Umbilical cord (tissue), 2 donors: ENCODE results near the gene SRP68. TPM values are rescaled to one million over a fixed set of nuclear protein-coding genes. Genes with fewer than 3 reads are reported as not detected.
A peak's percentile ranks its signal among the peaks of the same experiment; 100 is the strongest.

ENCODE experiments used
- DNase-seq: peaks from one replicate; pipeline ENCODE4 v3.0.0-alpha.2; 2015; ENCODE audit warnings: low spot score
- total RNA-seq: library from RNA; depleted of rRNA; stranded (reverse); fragments of >200 nt; gene quantifications from one replicate; pipeline ENCODE4 v1.2.3, GENCODE V29; 2014; ENCODE audit warnings: low replicate concordance; ENCODE audit not compliant: insufficient read depth

SRP68 gene
- total RNA-seq = 18.3 TPM

DNA sequence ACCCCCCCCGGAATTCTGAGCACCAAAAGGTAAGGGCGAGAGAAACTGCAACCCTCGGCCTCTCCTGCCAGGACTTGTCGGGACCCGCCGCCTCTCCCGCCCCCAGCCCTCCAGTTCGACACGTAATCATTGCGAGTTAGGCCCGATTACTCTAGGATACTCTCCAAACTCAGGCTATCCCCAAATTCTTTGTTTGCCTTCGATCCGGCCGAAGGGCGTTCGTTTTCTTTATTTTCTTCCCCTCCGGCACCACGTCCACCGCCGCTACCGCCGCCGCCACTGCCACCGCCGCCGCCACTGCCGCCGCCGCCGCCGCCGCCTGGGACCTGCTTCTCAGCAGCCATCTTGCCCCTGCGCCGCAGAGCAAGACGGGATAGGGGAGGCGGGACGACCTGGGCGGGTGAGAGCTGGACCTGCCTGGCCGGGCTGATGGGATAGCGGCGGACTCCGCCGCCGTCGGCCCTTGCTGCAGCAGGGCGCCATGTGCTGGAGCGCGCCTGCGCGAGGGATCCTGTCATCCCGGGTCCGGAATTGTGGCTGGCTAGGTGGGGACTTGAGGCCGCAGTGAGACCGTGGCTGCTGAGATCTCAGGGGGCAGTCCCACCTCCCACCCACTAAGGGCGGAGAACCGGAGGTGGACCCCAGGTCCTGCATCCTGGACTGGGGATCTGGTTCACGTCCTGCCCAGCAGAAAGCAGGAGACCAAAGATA is at the start of gene SRP68:
Gene SRP68, minus strand, starts transcription at position 370 of the 711 bp plus-strand sequence. Its CDS starts 26 bp downstream, at position 344.
- peak; percentile 96 for DNase-seq

DNA sequence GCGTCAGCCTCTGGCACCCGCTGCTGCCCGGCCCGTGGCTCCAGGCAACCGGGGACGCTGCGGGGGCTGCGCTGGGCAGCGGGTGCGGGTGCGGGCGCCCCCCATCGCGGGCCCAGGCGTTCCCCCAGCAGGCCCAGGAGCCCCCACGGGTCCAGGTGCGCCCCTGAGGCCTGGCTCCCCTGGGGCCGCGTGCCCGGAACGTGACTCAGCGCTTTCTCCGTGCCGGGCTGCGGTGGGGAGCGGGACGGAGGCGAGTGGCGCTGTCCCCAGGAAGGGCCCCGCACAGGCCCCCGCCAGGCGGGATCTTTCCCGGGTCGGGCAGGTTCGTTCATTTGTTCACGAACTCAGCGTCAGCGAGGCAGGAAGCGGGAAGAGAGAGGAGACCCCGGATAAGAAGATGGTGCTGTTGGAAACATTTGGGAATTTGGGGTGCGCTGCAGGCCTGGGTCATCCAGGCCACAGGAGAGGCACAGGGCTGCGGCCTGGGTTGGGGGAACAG is 49.7 kb upstream of the SRP68 start:
- DNase-seq = no peak

DNA sequence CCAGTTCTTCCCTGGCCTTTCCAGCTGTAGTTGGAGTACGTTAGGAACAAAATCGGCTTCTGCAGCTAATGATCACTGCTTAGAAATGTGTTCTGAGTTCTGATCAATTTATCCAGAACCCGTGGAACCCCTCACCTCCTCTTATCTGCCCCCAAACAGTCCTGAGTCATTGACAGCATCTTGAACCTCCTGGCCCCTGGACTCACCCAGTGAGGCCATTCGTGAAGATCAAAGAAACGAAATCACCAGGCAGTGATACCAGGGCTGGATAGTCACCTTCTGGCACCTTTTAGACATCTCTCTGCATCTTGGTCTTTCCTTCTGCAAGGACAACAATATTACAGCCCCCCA is 48.3 kb upstream of the SRP68 start:
- no peak for DNase-seq

DNA sequence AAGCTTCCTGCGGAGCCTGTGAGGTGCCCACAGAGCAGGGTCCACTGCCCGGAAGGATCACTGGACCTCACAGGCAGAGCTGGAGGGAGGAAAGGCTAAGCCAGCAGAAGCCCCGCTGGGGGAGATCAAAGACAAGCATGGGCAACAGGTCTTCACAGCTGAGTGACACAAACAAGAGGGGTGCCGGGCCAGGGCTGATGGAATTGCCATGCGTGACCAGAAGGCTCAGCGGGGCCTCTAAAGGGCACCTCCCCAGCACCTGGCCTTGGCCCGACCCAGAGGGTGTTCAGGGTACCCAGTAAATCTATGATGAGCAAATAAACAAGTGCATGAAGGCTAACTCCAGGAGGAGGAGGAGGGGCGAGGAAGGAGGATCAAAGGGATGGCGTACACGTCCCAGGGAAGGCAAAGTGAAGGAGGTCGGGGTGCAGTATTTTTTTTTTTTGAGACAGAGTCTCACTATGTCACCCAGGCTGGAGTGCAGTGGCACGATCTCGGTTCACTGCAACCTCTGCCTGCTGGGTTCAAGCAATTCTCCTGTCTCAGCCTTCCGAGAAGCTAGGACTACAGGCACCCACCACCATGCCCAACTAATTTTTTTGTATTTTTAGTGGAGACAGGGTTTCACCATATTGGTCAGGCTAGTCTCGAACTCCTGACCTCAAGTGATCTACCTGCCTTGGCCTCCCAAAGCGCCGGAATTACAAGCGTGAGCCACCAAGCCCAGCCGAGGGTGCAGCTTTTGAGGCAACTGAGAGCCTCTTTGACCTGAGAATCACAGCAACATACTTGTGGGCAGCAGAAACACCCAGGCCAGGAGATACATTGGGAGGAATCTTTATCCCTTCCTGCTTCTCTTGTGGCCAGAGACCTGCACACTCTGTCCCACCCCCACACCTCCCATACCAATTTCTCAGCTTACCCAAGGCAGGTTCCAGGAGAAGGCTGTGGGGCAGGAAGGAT is 47.4 kb upstream of the SRP68 start:
- no peak for DNase-seq

- DNase-seq = no peak
These were observed 42.9 kb upstream of the SRP68 start for GRCh38 chr17:76115138-76115754.

DNA sequence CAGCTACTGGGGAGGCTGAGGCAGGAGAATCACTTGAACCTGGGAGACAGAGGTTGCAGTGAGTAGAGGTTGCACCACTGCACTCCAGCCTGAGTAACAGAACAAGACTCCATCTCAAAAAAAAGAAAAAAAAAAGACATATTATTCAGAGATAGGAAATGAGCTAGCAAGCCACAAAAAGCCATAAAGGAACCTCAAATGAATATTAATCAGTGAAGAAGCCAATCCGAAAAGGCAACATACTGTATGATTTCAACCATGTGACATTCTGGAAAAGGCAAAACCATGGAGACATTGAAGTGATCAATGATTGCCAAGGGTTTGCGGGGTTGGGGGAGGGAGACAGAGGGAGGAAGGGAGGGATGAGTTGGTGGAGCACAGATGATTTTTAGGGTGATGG is 39.6 kb upstream of the SRP68 start:
- DNase-seq = no peak

GRCh38 chr17:76107509-76107908 is 35.2 kb upstream of the SRP68 start:
- no peak for DNase-seq

DNA sequence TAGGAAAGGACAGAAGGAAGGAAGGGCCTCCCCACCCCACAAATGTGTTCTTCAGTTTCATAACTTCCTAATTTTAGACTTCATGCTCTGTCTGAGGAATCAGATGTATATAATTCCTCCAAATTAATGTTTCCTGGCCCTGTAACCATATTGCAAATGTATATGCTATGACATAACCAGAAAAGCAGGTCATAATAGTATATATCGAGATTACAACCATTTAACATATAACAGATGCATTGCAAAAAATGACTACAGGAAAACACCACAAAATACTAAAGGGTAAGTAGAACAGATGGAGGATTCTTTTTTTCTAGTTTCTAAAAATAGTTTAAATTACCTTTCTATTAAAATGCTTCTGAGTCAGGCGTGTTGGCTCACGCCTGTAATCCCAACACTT is 34.4 kb upstream of the SRP68 start:
- DNase-seq = peak; percentile 34

- DNase-seq = no peak
These were observed 32.5 kb upstream of the SRP68 start for GRCh38 chr17:76104896-76105231.

GRCh38 chr17:76104140-76104895 is 32.0 kb upstream of the SRP68 start:
- no peak for DNase-seq

DNA sequence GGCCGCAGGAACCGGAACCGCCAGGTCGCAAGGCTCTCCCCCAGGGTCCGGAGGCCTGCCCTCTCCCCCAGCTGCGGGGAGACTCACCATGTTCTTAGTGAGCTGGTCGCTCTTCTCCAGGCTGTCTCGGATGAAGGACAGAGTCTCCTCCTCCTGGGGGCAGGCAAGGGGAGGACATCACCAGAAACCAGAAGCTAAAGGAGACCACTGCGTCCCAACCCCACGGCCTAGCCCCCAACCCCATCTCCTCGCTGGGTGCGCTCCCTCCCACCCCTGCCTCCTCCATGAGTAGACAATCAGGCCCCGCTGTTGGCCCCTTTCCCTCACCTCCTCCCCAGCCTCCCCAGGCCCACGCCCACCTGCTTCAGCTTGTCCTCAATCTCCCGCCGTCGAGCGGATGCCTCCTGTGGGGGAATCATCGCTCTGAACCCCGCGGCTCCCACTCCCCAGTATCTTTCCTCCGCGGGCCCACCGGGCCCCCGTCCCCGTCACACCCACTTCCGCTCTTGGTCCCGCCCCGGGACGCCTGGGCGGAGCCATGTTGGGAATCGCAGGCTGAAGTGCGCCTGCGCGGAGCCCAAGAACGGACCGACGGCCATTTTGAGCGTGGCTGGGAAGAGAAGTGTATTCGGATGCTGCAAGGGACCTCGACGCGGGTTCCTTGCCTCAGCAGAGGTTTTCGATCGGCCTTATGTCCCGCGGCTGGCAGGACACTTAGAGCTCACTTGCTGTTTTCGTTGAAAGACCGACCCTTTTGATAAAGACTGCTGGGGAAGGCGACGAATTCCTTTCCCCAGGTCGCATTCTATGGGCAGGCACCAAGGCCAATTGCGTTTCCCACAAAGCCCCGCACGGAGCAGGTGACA is 31.2 kb upstream of the SRP68 start, which contains the start of gene EXOC7:
Gene EXOC7, minus strand, starts transcription at position 514 of the 866 bp plus-strand sequence. Its CDS starts 95 bp downstream, at position 419.
- DNase-seq = peak; percentile 97

DNA sequence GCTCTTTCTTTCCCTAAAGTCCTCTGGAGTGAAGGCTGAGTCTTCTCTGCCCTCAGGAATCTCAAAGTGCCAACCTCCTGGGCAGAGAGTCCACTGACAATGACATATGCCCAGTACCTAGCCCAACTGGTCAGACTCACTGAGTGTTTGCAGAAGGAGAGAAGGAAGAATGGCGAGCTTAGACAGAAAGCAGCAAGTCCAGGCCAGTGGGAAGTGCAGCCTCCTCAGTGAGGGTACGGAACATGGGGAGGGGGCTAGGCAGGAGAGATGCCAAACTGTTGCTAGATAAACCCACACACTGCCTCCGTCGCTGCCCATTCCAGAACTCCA is 30.6 kb upstream of the SRP68 start:
- DNase-seq = no peak

- DNase-seq = no peak
These were observed 25.5 kb upstream of the SRP68 start for GRCh38 chr17:76097716-76098295.

DNA sequence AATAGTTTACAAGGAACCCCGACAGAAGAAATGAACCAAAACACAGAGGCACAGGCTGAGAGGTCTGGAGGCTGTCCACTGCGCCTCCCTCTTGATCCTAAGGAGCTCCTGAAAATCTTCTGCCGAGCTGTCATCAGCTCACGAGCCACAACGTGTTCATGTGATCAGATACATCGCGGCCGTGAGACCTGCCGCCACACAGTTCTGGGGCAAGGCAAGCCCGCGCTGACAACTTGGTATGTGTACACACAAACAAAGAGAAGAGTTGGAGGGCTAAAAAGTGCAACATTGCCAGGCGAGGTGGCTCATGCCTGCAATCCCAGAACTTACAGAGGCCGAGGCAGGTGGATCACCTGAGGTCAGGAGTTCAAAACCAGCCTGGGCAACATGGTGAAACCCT is 23.6 kb upstream of the SRP68 start:
- DNase-seq = no peak

- no peak for DNase-seq
These were observed 21.7 kb upstream of the SRP68 start for GRCh38 chr17:76094046-76094445.

DNA sequence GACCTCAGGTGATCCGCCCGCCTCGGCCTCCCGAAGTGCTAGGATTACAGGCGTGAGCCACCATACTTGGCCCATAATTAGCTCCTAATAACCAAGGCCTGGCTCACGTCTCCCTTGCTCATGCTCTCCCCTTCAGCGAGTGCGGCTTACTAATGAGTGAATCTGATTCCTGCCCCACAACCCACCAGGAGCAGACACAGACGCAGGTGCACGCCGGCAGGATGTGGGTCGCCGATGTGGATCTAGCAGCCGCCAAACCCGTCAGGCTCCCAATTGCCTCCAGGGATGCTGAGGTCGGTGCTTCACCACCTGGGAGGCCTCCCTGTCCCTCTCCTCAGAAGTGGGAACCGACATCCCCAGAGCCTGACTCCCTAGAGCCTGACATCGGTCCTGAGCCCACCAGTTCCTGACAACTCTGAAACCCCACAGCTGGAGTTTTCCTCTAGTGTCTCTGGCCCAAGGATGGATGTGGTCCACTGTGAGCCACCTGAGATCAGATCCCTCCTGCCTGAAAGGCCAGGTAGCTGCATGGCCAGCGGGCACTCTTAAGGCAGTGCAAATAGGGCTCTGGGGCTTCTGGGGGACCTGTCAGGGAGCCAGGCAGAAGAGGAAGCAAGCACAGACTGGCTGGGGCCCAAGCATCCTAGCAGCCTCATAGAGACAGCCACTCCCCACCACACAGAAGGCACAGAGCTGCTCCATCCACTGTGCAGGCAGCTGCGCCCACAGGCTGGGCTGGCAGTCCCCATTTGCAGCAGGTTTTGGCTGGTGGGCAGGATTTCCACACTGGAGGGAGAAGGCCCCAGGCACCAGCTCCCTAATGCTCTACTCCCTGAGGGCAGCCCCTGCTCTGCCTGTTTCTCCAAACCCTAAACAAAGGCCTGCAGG is 20.5 kb upstream of the SRP68 start:
- DNase-seq = no peak

GRCh38 chr17:76091526-76092286 is 19.4 kb upstream of the SRP68 start:
- no peak for DNase-seq

- DNase-seq = no peak
These were observed 18.3 kb upstream of the SRP68 start for GRCh38 chr17:76090517-76091129.
